OCI-LY7 (cell line): ENCODE results near the gene PSD2. TPM values are rescaled to one million over a fixed set of nuclear protein-coding genes. Genes with fewer than 3 reads are reported as not detected.
A peak's percentile ranks its signal among the peaks of the same experiment; 100 is the strongest.

Experiments used
- BruUV-seq: library from RNA; stranded (reverse); fragments of 400-500 nt; replicated peaks from 2 replicates; lab custom pipeline; 2021; lab: Mats Ljungman, UMichigan
- CTCF ChIA-PET: fragments of 300-600 bp; sonication (Branson Sonifier 250); formaldehyde crosslinking; loops from one replicate; lab custom pipeline; 2022; ENCODE audit warnings: antibody characterized with exemption; ENCODE audit not compliant: unreplicated experiment; lab: Charles Lee
- POLR2A ChIA-PET: fragments of 300-600 bp; sonication (Branson Sonifier 250); formaldehyde crosslinking; loops from one replicate; lab custom pipeline; 2022; ENCODE audit warnings: antibody characterized with exemption; lab: Charles Lee
- DNase-seq: peaks from one replicate; pipeline ENCODE4 v3.0.0-alpha.2; 2015; ENCODE audit warnings: low spot score
- H2AFZ ChIP-seq: fragments of 200-600 bp; sonication (generic), shearing (Covaris generic); 2 replicates; pipeline ENCODE4 v1.6.1; 2014; ENCODE audit warnings: mild to moderate bottlenecking, antibody characterized with exemption, low read length, moderate library complexity
- H3K27ac ChIP-seq: fragments of 200-600 bp; sonication (generic); 2 replicates; pipeline ENCODE4 v1.5.1; 2014; ENCODE audit warnings: mixed run types, low read depth, mild to moderate bottlenecking, moderate library complexity, low read length, inconsistent platforms; ENCODE audit not compliant: poor library complexity, severe bottlenecking
- H3K36me3 ChIP-seq: fragments of 200-600 bp; sonication (generic); 2 replicates; pipeline ENCODE4 v1.6.1; 2014; ENCODE audit warnings: mild to moderate bottlenecking, antibody characterized with exemption, low read length, moderate library complexity, mixed read lengths; ENCODE audit not compliant: insufficient read depth
- H3K4me1 ChIP-seq: fragments of 200-600 bp; sonication (generic); 2 replicates; pipeline ENCODE4 v1.5.1; 2014; ENCODE audit warnings: mild to moderate bottlenecking, low read length; ENCODE audit not compliant: insufficient read depth, poor library complexity, severe bottlenecking
- H3K4me2 ChIP-seq: fragments of 200-600 bp; sonication (generic); 2 replicates; pipeline ENCODE4 v1.6.1; 2014; ENCODE audit warnings: mild to moderate bottlenecking, low read length
- H3K4me3 ChIP-seq: fragments of 200-600 bp; sonication (generic); 2 replicates; pipeline ENCODE4 v1.5.1; 2014; ENCODE audit warnings: mild to moderate bottlenecking, low read depth, low read length; ENCODE audit not compliant: poor library complexity, severe bottlenecking
- H3K79me2 ChIP-seq: fragments of 200-600 bp; sonication (generic); 2 replicates; pipeline ENCODE4 v1.6.1; 2016; ENCODE audit warnings: low read depth, mild to moderate bottlenecking, low read length, moderate library complexity, mixed read lengths; ENCODE audit not compliant: insufficient read depth
- H3K9me2 ChIP-seq: fragments of 200-600 bp; sonication (generic); 2 replicates; pipeline ENCODE4 v1.6.1; 2016; ENCODE audit warnings: mild to moderate bottlenecking, low read length, mixed read lengths; ENCODE audit not compliant: insufficient read depth
- H3K9me3 ChIP-seq: fragments of 200-600 bp; sonication (generic); 2 replicates; pipeline ENCODE4 v1.6.1; 2014; ENCODE audit warnings: mild to moderate bottlenecking, mixed run types, low read length, mixed read lengths
- H4K20me1 ChIP-seq: fragments of 200-600 bp; sonication (generic); 2 replicates; pipeline ENCODE4 v1.6.1; 2014; ENCODE audit warnings: mild to moderate bottlenecking, antibody characterized with exemption, low read length, moderate library complexity, mixed read lengths; ENCODE audit not compliant: insufficient read depth
- EZH2phosphoT487 ChIP-seq: fragments of 200-600 bp; sonication (generic); IDR thresholded peaks from 2 replicates; pipeline ENCODE4 v1.6.1; 2018; ENCODE audit warnings: low read depth, borderline replicate concordance, mild to moderate bottlenecking, mixed run types, antibody characterized with exemption, low read length, moderate library complexity, mixed read lengths
- intact Hi-C: fragments of 100-400 bp; cut with micrococcal nuclease; formaldehyde crosslinking; loops from one replicate; pipeline ENCODE4 v1.10.0; 2022; ENCODE audit not compliant: unreplicated experiment
- total RNA-seq, 2 experiments: library from RNA; depleted of rRNA in 1 of 2; stranded (reverse); fragments of >200 nt in 1 of 2; shearing (Covaris generic) in 1 of 2; gene quantifications; 2 replicates each; pipeline ENCODE4 v1.2.3, GENCODE V29; 2014 to 2022
- TF ChIP-seq, protein P1 (sequence below): fragments of 200-600 bp; sonication (generic); conservative IDR thresholded peaks from 2 replicates; pipeline ENCODE4 v1.5.1; 2014; ENCODE audit warnings: mild to moderate bottlenecking, antibody characterized with exemption, low read length, moderate library complexity, mixed read lengths

Gene PSD2
- total RNA-seq, 2 experiments from 2014 or later = 0.11 to 0.13 TPM

GRCh38 chr5:139872052-139872766 lies 76.6 kb downstream of the PSD2 start:
- intact Hi-C loops = no loop called here
- no TSS peak for BruUV-seq
- H3K4me1 ChIP-seq = no peaks in the 10 kb centered on the region
- H2AFZ ChIP-seq = no peak overlapping the region
- H3K9me2 ChIP-seq = no peaks in the 10 kb centered on the region
- no peaks in the 10 kb centered on the region for H3K9me3 ChIP-seq
- H3K36me3 ChIP-seq = no peaks in the 10 kb centered on the region
- POLR2A ChIA-PET = no interaction called here
- no peak for DNase-seq
- no peaks in the 10 kb centered on the region for H4K20me1 ChIP-seq
- H3K79me2 ChIP-seq = no peaks in the 10 kb centered on the region
- no peak for TF ChIP-seq EZH2phosphoT487
- TF ChIP-seq, protein P1, sequence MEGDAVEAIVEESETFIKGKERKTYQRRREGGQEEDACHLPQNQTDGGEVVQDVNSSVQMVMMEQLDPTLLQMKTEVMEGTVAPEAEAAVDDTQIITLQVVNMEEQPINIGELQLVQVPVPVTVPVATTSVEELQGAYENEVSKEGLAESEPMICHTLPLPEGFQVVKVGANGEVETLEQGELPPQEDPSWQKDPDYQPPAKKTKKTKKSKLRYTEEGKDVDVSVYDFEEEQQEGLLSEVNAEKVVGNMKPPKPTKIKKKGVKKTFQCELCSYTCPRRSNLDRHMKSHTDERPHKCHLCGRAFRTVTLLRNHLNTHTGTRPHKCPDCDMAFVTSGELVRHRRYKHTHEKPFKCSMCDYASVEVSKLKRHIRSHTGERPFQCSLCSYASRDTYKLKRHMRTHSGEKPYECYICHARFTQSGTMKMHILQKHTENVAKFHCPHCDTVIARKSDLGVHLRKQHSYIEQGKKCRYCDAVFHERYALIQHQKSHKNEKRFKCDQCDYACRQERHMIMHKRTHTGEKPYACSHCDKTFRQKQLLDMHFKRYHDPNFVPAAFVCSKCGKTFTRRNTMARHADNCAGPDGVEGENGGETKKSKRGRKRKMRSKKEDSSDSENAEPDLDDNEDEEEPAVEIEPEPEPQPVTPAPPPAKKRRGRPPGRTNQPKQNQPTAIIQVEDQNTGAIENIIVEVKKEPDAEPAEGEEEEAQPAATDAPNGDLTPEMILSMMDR = peak; percentile 60
- no peak overlapping the region for H3K4me3 ChIP-seq
- no peak overlapping the region for H3K4me2 ChIP-seq
- CTCF ChIA-PET = interaction anchor here (0.6 to 1.4 kb wide), 2 partner anchors 10 to 171 kb away, joined by 3 to 4 read pairs; partner anchors contain the start of gene NRG2
- H3K27ac ChIP-seq = no peak overlapping the region

GRCh38 chr5:139872851-139873794 lies 77.5 kb downstream of the PSD2 start:
- CTCF ChIA-PET = interaction anchor here (0.6 to 1.4 kb wide), 2 partner anchors 9 to 170 kb away, joined by 3 to 4 read pairs; partner anchors contain the start of gene NRG2
- no TSS peak for BruUV-seq
- no peak overlapping the region for H3K4me3 ChIP-seq

More at GRCh38 chr5:139872851-139873794, 77.5 kb downstream of the PSD2 start:
- no peaks in the 10 kb centered on the region for H3K4me1 ChIP-seq
- no peak for DNase-seq
- TF ChIP-seq EZH2phosphoT487 = no peak
- TF ChIP-seq, protein P1 = no peak
- H3K36me3 ChIP-seq = no peaks in the 10 kb centered on the region
- POLR2A ChIA-PET = no interaction called here
- no peak overlapping the region for H3K4me2 ChIP-seq
- H4K20me1 ChIP-seq = no peaks in the 10 kb centered on the region
- H3K27ac ChIP-seq = no peak overlapping the region
- H3K9me2 ChIP-seq = no peaks in the 10 kb centered on the region
- intact Hi-C loops = no loop called here
- H2AFZ ChIP-seq = no peak overlapping the region
- no peaks in the 10 kb centered on the region for H3K9me3 ChIP-seq
- H3K79me2 ChIP-seq = no peaks in the 10 kb centered on the region
